GM18951 (cell line): ENCODE data around the gene BAD.

Experiments
- POLR2A ChIP-seq: IDR thresholded peaks from 4 replicates; pipeline ENCODE4 v1.6.1; 2011; ENCODE audit warnings: mild to moderate bottlenecking; ENCODE audit not compliant: insufficient read length, insufficient read depth; ENCODE audit errors: extremely low read depth
- in situ Hi-C: fragments of 300-500 bp; cut with MboI; formaldehyde crosslinking; loops from one replicate; pipeline ENCODE4 v1.12.0; 2022; ENCODE audit warnings: low sequenced_read_pairs, mixed read lengths, inconsistent platforms; ENCODE audit not compliant: unreplicated experiment

Gene BAD

GRCh38 chr11:64296830-64297698, 12.6 kb upstream of the BAD start:
- in situ Hi-C loops, result loop anchor here (5.0 kb wide), 1 partner anchor 95 kb away; no protein-coding TSS in a partner anchor
- TF ChIP-seq POLR2A, result no peak

GRCh38 chr11:64296236-64296635, 11.8 kb upstream of the BAD start:
- TF ChIP-seq POLR2A, result no peak
- in situ Hi-C loops, result loop anchor here (5.0 kb wide), 1 partner anchor 94 kb away; no protein-coding TSS in a partner anchor

GRCh38 chr11:64295760-64296159, 11.3 kb upstream of the BAD start:
- no peak for TF ChIP-seq POLR2A
- in situ Hi-C loops, result loop anchor here (5.0 kb wide), 1 partner anchor 93 kb away; no protein-coding TSS in a partner anchor

DNA sequence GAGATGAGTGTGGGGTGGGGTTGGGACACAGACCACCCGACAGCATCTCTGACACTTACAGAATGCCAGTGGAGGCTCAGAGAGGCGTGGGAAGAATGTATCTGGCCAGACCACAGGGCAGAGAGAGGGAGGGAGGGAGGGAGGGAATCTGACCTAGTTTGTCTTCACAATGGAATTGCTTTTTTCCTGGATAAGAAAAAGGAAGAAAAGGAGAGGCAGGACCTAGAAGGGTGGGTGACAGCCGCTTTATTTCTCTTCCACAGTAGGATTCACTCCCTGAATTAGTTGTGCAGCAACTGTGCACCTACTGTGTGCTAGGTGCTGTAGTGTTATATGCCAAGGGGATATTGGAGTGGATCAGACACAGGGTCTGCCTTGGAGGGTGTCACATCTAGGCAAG, 10.3 kb upstream of the BAD start:
- in situ Hi-C loops, result loop anchor here (5.0 kb wide), 1 partner anchor 92 kb away; no protein-coding TSS in a partner anchor
- TF ChIP-seq POLR2A, result no peak

DNA sequence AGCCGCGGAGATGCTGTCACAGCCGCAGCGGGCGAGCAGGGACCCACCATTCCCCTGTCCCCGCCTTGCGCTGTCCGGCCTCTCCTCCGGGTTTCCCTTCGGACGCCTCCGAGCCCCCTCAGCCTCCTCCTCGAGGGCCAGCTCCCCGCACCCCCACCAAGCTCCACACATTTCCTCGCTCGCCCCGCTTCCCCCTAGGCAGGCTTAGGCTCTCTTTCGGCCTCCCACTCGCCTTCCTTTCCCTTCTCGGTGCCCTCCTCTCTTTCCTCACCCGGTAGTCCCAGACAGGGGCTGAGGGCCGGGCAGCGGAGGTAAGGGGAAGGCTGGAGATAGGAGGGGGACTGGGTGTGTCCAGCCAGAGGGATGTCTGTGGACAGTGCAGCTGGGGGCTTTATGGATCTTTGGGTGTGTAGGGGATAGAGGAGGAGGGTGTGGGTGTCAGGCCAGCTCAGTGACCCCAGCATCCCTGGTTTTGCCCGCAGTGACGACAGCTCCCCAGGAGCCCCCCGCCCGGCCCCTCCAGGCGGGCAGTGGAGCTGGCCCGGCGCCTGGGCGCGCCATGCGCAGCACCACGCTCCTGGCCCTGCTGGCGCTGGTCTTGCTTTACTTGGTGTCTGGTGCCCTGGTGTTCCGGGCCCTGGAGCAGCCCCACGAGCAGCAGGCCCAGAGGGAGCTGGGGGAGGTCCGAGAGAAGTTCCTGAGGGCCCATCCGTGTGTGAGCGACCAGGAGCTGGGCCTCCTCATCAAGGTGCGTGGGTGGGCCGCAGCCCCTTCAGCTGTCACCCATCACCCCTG, 8.2 kb upstream of the BAD start:
- in situ Hi-C loops, result no loop called here

DNA sequence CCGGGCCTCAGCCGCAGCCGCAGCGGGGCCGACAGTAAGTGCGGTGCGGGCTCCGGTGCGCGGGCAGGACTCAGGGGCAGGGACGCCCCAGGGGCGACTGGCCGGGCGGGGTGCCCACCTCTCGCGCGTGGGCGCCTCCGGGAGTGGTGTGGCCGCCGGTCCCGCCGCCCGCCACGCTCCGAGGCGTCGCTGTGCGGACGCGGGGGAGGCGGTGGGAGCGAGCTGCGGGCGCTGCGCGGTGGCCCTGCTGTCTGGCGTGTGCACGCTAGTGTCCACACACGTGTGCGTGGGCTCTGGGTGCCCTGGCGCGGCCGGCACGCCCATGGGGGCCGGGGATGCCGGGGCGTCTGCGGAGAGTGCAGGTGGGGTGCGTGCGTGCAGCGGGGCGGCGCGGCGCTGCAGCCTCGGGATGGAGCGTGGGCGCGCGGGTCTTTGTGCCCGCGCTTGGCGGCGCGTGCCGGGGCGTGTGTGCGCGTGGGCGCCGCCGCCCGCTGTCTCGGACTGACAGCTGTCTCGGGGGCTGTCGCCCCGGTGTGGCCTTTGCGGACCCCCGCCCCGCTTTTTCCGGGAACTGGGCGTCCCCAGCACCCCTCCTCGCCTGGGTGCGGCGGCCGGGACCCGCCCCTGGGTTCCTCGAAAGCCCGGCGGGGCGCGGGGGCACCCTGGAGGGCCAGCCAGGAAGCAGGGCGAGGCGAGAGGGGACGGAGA, 7.4 kb upstream of the BAD start:
- in situ Hi-C loops, result no loop called here
- no peak for TF ChIP-seq POLR2A

More for the DNA sequence above, 8.2 kb upstream of the BAD start:
- TF ChIP-seq POLR2A, result no peak

DNA sequence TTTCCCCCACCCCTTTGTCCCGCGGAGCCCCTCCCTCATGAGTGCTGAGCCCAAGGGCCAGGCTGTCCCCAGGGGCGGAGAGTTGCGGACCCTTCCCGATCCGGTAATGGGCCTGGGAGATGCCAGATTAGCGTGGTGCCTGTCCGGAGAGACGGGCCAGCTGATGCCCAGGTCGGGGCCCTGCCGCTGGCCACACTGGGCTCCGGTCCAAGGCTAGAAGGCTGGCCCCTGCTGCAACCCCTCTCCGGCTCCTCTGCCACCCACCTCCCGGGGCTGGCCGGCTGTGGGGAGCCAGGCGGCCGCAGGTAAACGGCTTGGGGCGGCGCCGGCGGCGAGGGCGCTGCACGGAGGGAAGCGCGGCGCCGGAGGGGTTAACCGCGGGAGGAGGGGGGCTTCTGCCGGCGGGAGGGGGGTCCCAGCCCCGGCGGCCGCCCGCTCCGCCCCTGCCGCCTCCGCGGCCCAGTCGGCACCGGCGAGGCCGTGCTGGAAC, 6.8 kb upstream of the BAD start, which contains the start of gene KCNK4:
KCNK4 (plus strand) TSS at position 41 of the 490 bp plus-strand sequence. CDS start 1,717 bp downstream, outside the sequence.
- in situ Hi-C loops, result no loop called here

GRCh38 chr11:64290352-64291261, 6.1 kb upstream of the BAD start:
- no peak for TF ChIP-seq POLR2A
- in situ Hi-C loops, result no loop called here

More for the DNA sequence above, 6.8 kb upstream of the BAD start, which contains the start of gene KCNK4:
- TF ChIP-seq POLR2A, result no peak

DNA sequence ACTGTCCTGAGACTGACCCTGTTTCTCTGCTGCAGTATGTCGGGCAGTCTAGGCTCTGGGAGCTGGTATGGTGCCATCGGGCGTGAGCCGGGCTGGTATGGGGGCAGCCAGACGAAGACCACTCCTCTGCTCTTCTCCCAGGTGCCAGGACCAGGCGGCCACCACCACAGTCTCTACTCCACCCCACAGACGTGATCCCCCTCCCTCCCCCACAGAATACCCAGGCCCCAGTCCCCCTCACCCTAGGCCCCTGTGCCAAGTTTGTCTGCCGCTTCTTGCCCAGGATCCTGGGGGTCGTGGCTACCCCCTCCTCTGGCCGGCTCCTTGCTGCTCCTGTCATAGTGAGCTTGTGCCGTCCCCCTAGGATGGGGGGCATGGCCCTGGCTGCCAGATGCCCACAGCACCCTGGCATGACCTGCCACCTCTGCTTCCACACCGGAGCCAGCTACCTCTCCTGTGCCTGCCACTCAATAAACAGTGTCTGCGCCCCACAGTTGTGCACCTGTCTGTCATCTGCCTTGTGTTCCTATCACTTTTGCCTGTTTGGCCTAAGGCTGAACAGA, 4.6 kb upstream of the BAD start:
- TF ChIP-seq POLR2A, result no peak
- in situ Hi-C loops, result no loop called here

GRCh38 chr11:64288353-64288750, 3.9 kb upstream of the BAD start:
- TF ChIP-seq POLR2A, result no peak
- in situ Hi-C loops, result no loop called here

DNA sequence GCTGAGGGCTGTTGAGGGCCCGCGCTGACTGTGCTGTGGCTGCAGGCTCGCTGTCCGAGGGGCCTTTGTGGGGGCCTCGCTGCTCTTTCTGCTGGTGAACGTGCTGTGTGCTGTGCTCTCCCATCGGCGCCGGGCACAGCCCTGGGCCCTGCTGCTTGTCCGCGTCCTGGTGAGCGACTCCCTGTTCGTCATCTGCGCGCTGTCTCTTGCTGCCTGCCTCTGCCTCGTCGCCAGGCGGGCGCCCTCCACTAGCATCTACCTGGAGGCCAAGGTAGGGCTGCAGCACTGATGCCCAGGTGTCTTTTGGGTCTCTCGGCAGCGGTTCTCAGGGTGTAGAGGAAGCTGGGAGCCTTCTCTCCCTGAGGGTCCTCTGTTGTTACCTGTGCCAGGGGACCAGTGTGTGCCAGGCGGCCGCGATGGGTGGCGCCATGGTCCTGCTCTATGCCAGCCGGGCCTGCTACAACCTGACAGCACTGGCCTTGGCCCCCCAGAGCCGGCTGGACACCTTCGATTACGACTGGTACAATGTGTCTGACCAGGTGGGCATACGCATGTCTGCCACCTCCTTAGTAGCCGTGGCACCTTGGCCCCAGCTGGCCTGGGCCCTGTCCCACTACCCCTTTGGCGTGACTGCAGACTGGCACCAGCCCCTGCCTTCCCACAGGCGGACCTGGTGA, 3.3 kb upstream of the BAD start:
- in situ Hi-C loops, result no loop called here
- no peak for TF ChIP-seq POLR2A

DNA sequence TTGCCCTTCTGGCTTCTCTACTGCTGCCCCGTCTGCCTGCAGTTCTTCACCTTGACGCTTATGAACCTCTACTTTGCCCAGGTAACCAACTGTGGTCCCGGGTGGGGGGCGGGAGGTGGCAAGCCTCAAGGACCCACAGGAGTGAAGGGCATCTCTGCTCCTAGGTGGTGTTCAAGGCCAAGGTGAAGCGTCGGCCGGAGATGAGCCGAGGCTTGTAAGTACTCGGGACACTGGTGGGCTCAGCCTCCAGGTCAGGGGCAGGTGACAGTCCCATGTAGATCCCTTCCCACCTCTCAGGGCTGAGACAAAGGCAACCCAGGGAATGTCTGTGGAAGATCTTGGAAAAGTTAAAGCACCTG, 2.3 kb upstream of the BAD start:
- TF ChIP-seq POLR2A, result no peak
- in situ Hi-C loops, result no loop called here
